NCI-H524 treated with DMSO at 0.1 percent for 48 hours (cell line): Measurements from ENCODE around the gene GPR137.
"Not testable (repeated sequence)": the region's sequence is repeated elsewhere in the genome, so short reads cannot be mapped to it uniquely, and the experiment has no call there.

Source experiments
- DNase-seq: peaks from one replicate; lab custom pipeline; 2025; lab: John Stamatoyannopoulos, UW

The GPR137 gene, protein sequence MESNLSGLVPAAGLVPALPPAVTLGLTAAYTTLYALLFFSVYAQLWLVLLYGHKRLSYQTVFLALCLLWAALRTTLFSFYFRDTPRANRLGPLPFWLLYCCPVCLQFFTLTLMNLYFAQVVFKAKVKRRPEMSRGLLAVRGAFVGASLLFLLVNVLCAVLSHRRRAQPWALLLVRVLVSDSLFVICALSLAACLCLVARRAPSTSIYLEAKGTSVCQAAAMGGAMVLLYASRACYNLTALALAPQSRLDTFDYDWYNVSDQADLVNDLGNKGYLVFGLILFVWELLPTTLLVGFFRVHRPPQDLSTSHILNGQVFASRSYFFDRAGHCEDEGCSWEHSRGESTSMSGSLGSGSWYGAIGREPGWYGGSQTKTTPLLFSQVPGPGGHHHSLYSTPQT

DNA sequence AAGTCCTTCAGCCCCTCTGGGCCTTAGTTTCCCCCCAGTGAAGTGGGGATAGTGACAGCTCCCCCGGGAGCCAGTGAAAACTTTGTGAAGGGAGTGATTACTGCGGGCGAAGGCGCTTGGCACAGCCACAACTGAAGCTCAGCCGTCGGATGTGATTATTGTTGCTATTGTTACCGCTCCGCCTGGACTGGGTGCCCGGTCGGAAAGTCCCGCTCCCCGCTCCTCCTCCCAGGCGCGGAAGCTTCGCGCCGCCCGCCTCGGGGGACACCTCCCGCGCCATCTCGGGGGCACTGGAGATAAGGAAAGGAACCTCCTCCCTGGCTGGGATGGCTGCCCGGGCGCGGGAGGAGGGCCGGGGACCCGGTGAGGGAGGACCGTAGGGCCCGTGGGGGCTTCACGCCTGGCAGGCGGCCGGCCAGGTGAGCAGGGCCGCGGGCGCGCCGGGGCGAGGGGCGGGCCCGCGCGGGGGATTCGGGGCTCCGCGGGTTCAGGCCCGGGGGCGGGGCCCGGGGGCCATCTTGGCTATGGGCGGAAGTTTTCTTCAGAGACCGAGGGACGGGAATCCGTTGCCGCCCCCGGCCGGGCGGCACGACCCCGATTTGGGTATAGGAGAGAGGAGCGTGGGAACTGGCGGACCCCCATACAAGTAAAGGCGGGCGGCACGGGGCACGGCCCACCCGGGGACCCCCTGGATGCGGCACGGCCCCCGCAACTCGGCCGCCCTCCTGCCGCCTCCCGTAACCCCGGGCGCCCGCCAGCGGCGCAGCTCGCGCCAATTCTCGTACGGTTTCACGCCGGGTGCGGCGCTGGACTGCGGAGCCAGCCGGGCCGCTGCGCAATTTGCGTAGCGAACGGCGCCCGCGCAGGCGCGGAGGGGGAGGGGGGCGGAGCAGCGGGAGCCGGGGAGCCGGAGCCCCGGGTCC lies at the start of gene GPR137:
TSS of gene GPR137 (plus strand) at position 887 of the 923 bp plus-strand sequence. CDS start 677 bp downstream, outside the sequence.
- no peak for DNase-seq

DNA sequence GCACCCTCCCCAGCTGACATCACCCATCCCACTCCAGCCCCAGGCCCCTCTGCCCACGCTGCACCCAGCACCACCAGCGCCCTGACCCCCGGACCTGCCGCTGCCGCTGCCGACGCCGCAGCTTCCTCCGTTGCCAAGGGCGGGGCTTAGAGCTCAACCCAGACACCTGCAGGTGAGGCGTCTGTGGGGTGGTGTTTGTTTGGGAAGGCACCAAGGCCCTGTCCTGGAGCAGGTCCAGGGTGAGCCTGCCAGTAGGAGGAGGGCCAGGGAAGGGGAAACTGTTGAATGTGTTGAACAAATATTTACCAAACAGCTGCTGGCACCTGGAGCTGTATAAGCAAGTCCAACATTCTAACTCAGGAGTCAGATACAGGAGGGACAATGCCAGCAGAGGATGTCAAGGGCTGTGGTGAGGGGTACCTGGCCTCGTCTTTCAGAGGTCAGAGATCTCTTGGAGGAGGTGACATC lies 48.1 kb upstream of the GPR137 start:
- no peak for DNase-seq

DNA sequence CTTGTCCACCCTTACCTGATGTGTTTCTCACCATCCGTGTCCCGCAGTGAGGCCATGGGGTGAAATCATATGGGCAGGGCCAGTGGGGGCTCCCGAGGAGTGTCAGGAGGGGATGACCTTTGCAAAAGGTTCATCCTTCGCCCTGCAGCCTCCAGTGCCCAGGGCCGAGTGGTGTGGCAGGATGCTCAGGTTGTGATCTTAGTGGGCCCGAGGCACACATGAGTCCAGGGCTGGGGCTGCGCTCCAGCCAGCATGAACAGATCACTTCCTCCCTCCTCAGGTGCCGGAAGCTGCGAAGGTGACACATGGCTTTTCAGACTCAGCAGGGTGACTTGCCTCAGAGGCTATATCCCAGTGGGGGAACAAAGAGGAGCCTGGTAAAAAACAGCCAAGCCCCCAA lies 47.6 kb upstream of the GPR137 start:
- DNase-seq, result no peak

DNA sequence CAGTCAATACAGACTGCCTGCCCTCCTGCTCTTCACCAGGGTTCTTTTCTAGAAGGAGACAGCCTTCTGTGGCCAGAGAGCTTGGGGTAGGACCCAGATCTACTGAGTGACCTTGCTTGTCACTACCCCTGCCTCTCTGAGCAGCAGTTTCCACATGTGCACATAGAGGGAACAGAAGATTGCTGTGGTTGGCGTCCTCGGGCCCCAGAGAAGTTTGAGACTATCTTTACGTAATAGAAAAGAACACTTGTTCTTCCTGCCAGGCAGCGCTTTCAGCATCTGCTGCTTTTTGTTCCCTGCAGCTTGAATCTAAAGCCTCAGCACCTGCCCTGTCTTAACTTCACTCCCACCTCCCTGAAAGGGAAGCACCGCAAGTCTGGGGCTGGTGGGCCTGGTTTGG lies 46.6 kb upstream of the GPR137 start:
- no peak for DNase-seq

DNA sequence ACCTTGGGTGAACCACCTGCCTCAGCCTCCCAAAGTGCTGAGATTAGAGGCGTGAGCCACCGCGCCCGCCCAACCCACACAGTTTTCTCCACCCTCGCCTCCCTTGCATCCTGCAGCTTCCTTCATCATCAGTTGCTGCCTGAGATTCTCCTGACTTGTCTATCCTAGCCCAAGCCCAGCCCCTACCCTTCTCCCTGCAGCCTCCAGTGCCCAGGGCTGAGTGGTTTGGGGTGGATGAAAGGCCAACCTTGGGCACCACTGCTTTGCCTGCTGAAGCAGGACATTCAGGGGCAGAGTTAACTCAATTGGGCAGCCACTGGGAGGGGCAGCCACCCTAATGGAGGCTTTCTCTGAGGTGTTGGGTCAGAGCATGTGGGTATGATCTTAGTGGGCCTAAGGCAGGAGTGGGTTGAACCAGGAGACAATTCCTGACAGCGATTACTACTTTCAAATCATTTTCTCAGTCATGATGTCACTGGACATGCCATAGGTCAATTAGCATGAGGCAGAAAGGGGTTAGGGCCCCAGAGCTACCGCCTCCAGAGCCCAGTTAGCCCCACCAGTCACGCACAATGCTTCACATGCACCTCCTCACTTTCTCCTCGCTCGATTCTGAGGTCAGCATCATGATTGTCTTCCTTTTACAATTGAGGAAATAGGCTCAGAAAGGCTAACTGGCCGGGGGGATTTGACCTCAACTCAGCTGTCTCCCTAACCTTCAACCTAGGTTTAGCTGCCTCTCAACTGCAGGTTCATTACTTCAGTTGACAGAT lies 45.8 kb upstream of the GPR137 start:
- DNase-seq, result no peak

DNA sequence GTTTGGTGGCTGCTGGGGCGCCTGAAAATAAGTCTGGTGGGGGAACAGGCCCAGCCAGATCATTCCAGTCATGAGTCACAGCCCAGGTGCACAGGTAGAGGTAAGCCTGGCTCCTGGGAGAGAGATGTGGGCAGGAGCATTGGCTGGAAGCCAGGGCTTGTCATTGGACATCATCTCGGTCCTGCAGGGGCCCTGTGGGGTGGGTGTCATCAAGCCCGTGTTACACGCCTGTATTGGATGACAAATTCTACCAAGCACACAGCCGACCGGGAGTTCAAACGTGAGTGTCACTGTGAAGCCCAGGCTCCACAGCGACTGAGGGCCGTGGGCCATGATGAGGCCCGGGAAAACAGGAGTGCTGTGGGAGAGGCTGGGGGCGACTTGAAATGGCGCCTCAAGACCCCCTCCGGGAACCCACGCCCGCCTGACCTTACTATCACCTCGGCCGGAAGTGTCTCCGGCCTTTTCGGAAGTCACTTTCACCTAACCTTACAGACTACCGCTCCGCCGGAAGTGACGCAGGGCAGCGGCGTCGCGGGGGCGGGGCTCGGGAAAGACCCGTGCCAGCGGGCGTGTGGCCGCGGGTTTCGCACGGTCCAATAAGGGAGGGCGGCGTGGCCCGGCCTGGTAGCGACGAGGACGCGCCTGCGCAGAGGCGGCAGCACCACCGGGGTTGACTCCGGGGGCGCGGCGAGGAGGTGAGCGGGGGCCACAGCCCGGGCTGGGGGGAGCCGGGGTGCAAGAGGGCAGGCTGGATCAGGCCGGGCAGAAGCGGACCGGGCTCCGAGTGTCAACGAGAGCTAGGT lies 45.0 kb upstream of the GPR137 start, which contains the start of gene FKBP2:
TSS of gene FKBP2 (plus strand) at position 661 of the 806 bp plus-strand sequence. CDS start 1,293 bp downstream, outside the sequence.
- peak; percentile 67 for DNase-seq

DNA sequence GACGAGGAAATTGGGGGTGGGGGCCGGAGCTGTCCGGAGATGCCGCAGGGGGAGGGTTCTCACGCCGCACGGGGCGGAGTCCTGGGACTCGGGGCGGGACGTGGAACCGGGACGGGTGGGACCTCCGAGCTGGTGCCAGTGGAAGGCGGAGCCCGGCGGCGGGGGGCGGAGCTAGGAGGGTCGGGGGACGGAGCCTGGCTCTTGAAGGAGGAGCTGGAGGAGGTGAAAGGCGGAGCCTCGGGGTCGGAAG lies 44.5 kb upstream of the GPR137 start:
- no peak for DNase-seq

DNA sequence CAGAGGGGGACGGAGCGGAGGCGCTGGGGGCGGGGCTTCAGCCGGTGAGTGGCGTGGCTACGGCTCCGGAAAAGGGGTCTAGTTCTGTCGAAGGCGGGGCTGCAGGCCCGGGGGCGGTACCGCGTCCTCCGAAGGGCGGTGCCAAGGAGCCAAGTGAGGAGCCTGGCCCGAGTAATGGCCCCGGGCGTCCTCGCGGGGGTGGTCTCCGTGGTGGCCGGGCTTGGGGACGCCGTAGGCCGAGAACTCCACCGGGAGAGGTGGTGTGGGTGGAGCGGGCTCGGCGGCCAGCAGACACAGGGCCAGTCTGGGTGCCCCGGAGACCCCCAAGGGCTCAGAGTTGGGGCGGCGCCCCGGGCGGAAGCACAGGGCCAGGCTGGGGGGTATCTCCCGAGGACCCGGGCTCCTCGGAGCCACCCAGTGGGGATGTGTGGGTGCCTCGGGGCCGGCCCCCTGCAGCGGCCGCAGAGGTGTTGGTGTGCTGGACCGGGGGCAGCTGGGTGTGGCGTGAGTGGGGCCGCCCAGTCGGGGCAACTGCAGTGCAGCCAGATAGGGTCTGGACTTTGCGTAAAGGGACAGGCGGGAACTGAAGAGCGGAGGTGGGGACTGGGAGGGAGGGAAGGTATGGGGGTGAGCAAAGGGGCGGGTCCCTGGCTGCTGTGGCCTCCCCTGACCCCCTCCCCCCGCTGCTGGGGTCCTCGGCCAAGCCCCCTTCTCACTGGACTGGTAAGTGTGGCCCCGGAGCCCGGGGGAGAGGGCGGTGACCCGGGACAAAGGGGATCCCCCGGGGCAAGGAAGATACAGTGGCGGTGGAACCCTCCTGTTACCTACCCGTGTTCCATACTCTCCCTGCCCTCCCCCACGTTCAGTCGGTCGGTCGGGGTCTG lies 43.9 kb upstream of the GPR137 start:
- peak; percentile 82 for DNase-seq

DNA sequence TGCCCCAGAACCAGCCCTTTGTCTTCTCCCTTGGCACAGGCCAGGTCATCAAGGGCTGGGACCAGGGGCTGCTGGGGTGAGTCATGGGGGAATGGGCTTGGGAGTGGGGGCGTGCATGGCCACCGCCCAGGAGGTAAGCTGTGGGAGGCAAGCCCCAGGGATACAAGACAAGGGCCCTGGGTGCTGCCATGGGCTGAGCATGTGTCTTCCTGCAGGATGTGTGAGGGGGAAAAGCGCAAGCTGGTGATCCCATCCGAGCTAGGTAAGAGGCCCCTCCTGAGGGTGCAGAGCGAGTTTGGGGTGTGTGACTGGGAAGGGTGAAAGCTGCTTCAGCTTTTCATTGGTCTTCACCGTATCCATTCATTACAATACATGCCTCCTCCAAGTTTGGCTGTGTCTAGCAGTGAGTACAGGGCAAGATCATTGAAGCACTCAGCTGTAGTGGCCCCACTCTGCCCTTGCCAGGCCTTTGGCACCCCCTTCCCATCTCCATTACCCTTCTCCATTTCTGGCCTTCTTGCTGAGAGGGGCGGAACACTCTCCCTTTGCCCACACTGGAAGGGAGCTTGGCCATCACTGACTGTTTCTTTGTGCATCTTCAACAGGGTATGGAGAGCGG lies 42.3 kb upstream of the GPR137 start:
- DNase-seq, result no peak

DNA sequence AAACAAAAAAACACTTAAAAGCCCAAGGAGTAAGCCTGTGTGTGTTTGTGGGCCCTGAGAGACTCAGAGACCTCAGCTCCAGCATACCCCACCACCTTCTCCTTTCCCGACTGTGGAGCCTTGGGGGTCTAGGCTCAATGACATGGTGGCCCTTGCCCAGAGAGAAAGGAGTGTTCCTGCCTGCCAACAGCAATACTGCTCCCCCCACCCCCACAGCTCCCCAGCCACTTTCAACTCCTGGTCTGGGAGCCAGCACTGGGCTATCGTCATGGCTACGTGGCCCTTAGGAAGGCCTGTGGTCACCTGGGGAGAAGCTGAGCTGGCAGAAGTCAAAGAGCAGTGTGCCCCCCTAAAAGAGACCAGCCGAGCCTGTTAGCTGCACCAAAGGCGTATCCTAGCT lies 41.5 kb upstream of the GPR137 start:
- DNase-seq, result no peak

DNA sequence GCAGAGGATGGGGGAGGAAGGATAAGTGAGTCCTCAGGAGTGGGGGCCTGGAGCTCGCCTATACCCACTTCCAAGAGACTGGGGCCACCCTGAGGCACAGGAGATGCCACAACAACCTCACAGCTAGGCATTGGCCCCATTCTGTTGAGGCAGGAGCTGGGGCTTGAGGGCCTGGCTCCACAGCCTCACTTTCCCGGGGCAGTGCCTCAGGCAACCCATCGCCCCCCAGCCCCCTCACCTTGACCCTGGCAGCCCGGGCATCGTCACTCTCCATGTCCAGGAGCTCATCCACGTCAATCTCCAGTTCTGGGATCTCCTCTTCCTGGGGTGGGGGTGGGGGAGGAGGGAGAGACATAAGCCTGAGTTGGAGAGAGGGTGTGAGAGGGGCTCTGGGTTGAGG lies 40.7 kb upstream of the GPR137 start:
- DNase-seq, result no peak

DNA sequence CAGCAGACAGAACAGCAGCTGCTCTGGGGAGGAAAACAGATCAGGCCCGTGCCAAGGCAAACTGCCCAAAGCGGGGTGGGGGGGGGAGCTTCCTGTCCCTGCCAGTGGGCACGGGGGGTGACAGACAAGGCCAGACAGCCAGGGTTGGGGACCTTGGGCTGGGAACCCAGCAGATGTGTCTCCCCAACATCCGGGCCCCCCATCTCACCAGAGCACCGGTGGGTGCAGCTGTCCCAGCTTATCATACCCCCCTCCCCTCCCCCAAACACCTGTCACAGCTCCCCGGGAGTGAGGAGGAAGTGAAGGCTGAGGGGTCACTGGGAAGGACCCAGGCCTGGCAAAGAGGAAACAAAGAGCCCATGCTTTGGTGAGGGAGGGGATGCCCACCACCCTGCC lies 40.2 kb upstream of the GPR137 start:
- no peak for DNase-seq

DNA sequence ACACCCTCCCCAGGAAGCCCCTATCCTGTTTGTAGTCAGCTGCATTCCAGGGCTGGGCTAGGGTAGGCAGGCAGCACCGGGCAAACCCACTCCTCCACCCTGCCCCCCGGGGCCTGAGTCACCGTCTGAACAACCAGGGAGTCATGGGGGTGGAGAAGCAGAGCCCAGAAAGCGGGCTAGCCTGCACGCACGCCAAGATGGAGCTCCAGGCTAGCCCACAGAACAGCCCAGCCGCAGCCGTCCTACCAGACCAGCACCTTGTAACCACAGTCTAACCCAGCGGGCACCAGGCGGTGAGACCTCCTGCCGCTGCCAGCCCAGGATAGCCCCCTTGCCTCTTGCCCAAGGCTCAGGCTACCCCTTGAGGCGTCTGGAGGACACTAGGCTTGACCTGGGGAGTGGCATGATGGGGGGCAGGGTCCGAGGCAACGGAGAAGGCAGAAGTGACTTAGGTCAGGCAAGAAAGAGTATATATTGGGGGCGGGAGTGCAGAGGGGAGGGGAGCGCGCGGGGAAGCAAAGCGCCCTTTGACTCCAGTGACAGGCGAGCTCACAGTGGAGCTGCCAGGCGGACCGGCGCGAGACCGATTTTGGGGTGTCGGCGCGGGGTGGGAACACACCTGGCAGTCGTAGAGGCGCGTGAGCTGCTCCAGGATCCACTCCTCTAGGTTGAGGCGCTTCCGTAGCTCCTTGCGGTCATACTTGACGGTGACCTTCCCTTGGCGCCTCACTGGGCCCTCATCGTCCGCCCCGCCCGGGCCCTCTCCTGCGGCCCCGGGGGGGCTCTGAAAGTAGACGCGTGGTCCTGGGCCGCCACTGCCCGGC lies 39.6 kb upstream of the GPR137 start:
- no peak for DNase-seq

DNA sequence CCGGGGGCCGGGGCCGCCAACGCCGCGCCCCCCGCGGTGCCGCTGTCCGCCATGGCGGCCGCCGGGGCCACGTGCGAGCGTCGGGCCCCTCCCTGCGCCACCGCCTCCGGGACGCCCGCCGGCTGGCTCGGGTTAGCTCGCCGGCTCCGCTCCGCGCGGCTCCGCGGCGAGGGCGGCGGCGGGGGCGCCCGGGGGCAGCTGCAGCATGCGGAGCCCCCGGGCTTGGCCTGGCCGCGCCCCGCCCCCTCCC lies 39.1 kb upstream of the GPR137 start:
- DNase-seq, result not testable (repeated sequence)

DNA sequence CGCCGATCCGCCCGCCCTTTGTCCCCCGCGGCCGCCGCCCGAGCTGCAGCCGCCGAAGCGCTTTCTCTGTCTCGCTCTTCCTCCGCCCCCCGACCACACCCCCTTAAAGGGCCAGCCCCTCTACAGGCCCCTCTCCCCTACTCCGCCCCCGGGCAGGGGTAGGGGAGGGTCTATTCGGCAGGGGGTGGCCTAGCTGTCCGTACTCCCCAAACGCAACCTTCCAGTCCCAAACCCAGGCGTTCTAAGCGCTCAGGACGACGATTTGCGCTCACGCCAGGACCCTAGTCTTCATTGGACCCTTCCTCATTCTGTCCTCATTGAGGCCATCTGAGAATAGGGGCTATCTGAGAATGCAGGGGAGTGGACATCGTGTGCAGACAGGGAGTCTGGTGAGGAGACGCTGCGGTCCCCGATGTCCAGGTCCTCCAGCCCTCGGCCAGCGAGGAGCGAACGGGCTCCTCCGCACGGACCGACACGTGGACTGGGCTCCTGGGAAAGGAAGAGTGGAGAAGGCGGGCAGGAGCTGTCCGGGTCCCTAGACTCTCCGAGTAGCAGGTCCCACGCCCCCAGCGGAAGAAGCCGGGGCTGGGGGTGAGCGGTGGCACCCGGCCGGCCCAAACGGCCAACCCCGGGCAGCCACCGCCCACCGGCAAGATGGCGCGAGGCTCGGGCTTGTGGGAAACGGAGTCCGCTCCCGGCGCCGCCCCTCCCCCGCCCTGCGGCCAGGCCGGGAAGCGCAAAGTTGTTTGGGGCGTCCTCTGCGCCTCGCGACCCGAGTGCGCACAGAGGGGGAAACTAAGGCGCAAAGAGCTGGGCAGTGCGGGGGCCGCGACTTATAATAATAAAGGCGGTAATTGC lies 38.5 kb upstream of the GPR137 start, which contains the start of gene PPP1R14B:
TSS of gene PPP1R14B (minus strand) at position 73 of the 858 bp plus-strand sequence. CDS start 270 bp downstream, outside the sequence.
- DNase-seq, result peak; percentile 21

DNA sequence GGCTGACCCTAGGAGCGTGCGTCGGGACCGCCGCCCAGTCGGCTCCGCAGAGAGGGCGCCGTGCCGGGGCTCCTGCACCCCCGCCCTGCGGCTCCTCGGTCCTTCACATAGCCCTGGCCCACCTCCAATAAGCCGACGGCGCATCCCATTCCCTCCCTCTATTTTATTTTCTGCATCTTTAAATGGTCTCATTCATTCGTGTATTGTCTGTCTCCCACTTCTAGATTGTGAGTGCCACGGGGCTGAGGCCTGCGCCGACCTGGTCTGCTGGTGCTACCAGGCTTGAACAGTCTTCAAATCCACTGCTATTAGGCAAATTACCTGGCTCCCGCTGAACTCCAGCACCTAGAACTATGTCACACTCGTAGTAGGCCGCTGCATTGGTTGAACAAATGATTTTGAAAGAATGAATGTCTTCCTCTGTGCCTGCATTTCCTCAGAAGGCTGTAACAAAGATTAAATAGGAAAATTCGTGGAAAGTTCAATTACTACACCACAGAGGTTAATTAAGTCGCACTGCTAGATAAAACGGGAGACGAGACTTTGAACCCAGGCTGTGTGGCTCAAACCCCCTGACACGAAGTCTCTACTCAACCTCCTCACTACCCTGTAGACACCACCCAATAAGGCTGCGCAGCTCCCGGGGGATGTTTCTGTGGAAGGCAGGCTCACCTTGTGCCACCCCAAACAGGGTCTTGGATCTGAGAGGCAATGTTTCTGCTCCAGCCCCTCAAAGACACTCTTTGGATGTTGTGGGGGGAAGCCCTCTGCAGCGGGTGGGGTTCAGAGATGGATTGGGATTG lies 37.7 kb upstream of the GPR137 start:
- DNase-seq, result no peak

DNA sequence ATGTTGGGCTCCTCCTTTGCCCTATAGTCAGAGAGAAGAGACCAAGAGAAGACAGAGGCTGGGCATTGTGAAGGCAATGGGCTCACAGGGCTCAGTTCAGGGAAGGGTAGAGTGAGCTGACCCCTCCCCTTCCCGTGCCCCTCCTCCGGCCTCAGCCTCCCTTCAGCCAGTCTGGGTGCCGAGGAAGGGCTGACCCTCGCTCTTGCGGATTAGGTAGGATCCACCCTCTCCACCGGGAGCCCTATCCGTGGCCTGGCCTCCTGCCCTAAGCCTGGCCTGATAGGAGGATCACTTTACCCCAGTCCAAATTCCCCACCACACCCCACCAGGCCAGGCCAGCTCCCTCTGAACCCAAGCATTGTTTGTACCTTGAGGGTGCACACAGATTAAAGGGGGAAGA lies 37.1 kb upstream of the GPR137 start:
- DNase-seq, result no peak
